Prostate gland (tissue), 2 donors: ENCODE results near the gene SLC35F3.

Source experiments
- CTCF ChIP-seq, 4 experiments: fragments of 200-600 bp in 2 of 4; fragments of 450-650 bp in 2 of 4; sonication (generic) in 2 of 4; IDR thresholded peaks; 1 replicate in 3 of 4; 2 replicates in 1 of 4; pipeline ENCODE4 v1.5.1; 2016 to 2019; ENCODE audit warnings: antibody characterized with exemption in 4 of 4, mild to moderate bottlenecking in 2 of 4, moderate library complexity in 2 of 4
- POLR2A ChIP-seq: fragments of 450-650 bp; IDR thresholded peaks from one replicate; pipeline ENCODE4 v1.6.1; 2016; ENCODE audit warnings: antibody characterized with exemption, mild to moderate bottlenecking
- POLR2AphosphoS5 ChIP-seq: sonication (generic); formaldehyde crosslinking; IDR thresholded peaks from one replicate; pipeline ENCODE4 v1.6.1; 2017; ENCODE audit warnings: antibody characterized with exemption

GRCh38 chr1:233981042-233981675 is 76.7 kb downstream of the SLC35F3 start:
- TF ChIP-seq CTCF (IDR thresholded peaks at IDR 0.05) (no peak), POLR2AphosphoS5 (no peak), POLR2A (no peak)
